NCI-H146 (cell line): ENCODE measurements around the gene CPN2.

ENCODE experiments used
- DNase-seq: peaks from one replicate; lab custom pipeline; 2025; lab: John Stamatoyannopoulos, UW

Gene CPN2

GRCh38 chr3:194313560-194314387 is 37.4 kb downstream of the CPN2 start:
- DNase-seq, result no peak

GRCh38 chr3:194312743-194313281 is 38.3 kb downstream of the CPN2 start:
- peak; percentile 59 for DNase-seq

- DNase-seq, result no peak
Observed at GRCh38 chr3:194312186-194312742, 38.9 kb downstream of the CPN2 start.

GRCh38 chr3:194311000-194311399 is 40.1 kb downstream of the CPN2 start:
- DNase-seq, result no peak

- DNase-seq, result no peak
Observed at GRCh38 chr3:194310060-194310835, 40.9 kb downstream of the CPN2 start.

GRCh38 chr3:194308601-194309449 is 42.3 kb downstream of the CPN2 start:
- no peak for DNase-seq

GRCh38 chr3:194307849-194308248 is 43.3 kb downstream of the CPN2 start:
- no peak for DNase-seq

GRCh38 chr3:194306771-194307640 is 44.1 kb downstream of the CPN2 start:
- no peak for DNase-seq

- DNase-seq, result peak; percentile 86
Observed at GRCh38 chr3:194306109-194306686, 44.9 kb downstream of the CPN2 start.

GRCh38 chr3:194305356-194306108 is 45.6 kb downstream of the CPN2 start:
- no peak for DNase-seq

GRCh38 chr3:194304186-194304917 is 46.8 kb downstream of the CPN2 start:
- DNase-seq, result no peak

GRCh38 chr3:194303749-194304148 is 47.4 kb downstream of the CPN2 start:
- no peak for DNase-seq

GRCh38 chr3:194301730-194302129 is 49.4 kb downstream of the CPN2 start:
- no peak for DNase-seq

- no peak for DNase-seq
Observed at GRCh38 chr3:194300936-194301335, 50.2 kb downstream of the CPN2 start.

GRCh38 chr3:194300382-194300758 is 50.8 kb downstream of the CPN2 start:
- DNase-seq, result no peak

- no peak for DNase-seq
Observed at GRCh38 chr3:194298331-194299227, 52.5 kb downstream of the CPN2 start.

- DNase-seq, result peak; percentile 78
Observed at GRCh38 chr3:194296454-194297263, 54.5 kb downstream of the CPN2 start.
